Measurements from ENCODE around the gene MRM2. TPM values are rescaled to one million over a fixed set of nuclear protein-coding genes. Genes with fewer than 3 reads are reported as not detected.

MRM2 gene
- total RNA-seq, 1 donor: 19.0 TPM

DNA sequence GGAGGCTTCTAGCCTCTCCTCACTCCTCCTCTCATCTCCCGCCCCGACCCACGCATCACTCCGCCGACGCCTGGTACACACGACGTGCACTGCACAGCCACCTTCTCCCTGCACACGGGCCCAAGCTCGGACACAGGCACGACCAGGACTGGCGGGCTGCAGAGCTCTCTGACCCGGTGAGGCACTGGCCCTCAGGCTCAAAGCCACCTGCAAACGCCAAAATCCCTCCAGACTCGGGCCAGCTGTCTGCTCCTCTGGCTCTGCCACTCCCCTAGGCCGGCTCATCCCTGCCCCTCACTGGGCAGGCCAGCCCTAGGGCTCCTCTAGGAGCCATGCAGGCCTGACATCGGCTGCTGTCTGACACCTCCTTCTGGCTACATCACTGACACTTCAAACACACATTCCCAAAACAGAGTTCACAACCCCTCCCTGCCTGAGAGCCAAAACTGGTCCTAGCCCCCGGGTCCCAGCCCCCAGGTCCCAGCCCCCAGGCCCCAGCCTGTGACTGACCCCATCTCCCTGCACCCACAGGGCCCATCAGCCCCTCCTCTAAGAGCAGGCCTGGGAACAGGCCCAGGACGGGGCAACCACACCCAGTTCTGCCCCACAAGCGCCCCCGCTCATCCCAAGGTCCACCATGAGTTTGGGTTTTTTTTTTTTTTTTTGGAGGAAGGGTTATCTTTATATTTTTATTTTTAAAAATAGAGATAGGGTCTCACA, 44.4 kb downstream of the MRM2 start:
- H3K4me3 ChIP-seq (ENCODE audit: low read depth, low read length): no peak overlapping the region
- DNase-seq (ENCODE audit: low read depth): no peak
- no peak for TF ChIP-seq CTCF (IDR thresholded peaks at IDR 0.05; ENCODE audit: insufficient read depth, low read depth, low read length)

DNA sequence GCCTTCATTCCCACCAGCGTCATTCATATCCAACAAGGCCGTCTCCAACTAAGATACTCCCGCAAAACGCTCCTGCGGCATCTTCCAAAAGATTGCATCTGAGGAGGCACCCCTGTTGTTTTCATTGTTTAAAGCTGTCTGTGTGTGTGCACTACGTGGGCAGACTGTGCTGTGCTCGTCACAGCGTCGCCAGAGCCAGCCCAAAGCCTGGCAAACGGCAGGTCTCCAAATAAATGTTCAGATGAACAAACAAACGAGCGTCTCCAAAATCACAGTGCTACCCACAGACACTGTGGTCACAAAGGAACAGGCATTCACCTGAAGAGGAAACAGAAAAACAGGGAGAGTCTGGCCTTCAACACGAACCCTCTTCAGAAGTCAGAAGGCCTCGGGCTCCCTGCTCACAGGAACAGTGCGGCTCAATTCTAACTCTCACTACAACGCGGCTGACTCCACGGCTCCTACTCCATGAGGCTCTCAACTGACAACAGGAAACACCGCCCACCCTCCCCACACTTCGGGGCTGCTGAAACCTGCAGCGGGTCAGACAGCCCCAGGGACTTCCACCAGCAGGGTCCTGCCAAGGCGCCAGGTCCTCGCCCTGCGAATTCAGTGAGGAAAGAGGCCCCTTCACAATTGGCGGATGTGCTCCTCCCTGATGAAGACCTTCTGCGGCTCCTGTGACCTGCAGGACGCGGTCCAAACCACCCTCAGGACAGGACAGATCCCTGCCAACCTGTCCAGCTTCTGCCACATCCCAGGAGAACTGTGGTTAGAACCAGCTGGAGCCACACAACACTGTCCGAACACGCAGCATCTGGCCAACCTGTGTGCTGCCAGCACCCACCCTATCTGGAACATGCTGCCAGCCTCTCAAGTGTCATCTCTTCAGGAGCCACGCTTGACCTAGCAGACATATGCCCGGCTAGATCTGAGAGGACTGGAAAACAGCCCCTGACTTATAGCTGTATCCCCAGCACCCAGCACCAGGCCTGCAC, 45.3 kb downstream of the MRM2 start:
- no peak for TF ChIP-seq CTCF (IDR thresholded peaks at IDR 0.05; ENCODE audit: insufficient read depth, low read depth, low read length)
- H3K4me3 ChIP-seq (ENCODE audit: low read depth, low read length): no peak overlapping the region
- DNase-seq (ENCODE audit: low read depth): no peak

DNA sequence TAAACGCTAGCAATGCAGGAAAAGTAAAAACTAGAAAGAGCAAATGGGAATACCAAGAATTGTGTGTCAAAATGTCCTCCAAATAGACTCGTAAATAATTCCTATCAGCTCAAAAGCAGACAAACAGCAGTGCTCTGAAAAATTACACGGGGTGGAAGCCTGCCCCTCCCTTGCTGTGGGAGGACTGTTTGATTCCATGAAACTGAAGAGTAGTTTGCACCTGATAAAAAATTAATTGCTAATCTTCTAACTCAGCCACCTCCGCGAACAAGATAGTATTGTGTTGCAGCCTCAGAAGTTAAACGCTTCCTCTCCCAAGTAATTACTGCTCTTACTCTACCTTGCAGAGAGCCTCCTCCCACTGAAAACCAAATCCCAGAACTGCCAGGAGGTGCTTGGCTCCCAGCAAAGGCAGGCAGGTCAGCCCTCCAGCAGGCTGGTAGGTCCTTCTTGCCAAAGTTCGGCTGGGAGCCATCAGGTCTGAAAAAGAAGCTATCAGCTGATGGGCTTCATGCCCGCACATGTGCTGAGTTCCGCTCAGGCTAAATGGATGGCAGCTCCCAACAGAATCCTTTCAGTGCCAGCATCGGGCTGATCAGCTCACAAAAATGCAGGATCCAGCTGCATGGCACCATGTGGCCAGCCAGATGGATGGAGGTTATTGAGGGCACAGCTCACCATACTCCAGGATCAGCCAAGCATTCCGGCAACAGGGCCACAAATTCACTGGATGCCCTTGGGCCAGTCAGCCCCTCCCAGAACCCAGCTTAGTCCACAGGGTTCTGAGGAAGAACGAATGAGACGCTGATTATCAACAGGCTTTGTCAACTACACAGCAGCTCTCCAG, 46.4 kb downstream of the MRM2 start:
- no peak overlapping the region for H3K4me3 ChIP-seq (ENCODE audit: low read depth, low read length)
- no peak for DNase-seq (ENCODE audit: low read depth)
- no peak for TF ChIP-seq CTCF (IDR thresholded peaks at IDR 0.05; ENCODE audit: insufficient read depth, low read depth, low read length)

- no peak for DNase-seq (ENCODE audit: low read depth)
- H3K4me3 ChIP-seq (ENCODE audit: low read depth, low read length): no peak overlapping the region
- no peak for TF ChIP-seq CTCF (IDR thresholded peaks at IDR 0.05; ENCODE audit: insufficient read depth, low read depth, low read length)
Observed at GRCh38 chr7:2193575-2194305, 48.3 kb downstream of the MRM2 start.

DNA sequence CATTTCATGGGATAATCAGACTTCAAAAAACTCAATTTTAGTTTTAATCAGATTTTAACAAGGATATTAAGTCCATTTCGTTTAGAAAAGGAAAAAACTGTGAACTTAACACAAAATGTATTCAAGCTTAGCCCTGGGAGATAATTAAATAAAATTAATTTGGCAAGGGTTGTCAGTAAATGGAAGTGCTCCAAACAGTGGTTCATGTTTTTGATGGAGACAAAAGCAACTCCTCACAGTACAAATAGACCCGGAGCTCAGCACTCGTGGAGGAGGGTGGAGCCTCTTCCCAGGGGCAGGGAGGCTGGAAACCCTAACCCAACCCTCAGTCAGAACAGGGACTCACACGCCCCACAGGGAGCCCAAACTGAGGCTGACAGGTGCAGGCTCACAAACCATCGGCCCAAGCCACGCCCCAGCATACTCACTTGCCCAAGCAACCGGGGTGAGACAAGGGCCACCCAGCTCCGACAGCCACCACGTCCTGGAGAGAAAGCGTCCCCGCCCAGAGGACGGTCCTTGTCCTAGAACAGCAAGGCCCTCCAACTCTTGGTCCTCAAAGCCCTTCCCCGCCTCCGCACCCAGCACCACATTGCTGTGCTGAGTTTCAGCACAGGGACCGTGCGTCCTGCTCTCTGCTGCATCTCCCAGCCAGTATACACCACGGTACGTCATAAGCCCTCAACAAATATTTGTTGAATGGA, 49.0 kb downstream of the MRM2 start:
- H3K4me3 ChIP-seq (ENCODE audit: low read depth, low read length): no peak overlapping the region
- TF ChIP-seq CTCF (IDR thresholded peaks at IDR 0.05; ENCODE audit: insufficient read depth, low read depth, low read length): no peak
- DNase-seq (ENCODE audit: low read depth): no peak
